Ammon's horn (tissue), 1 donor: ENCODE measurements around the gene PTPN7.
"Not testable (repeated sequence)": the region's sequence is repeated elsewhere in the genome, so short reads cannot be mapped to it uniquely, and the experiment has no call there.

Source experiments
- DNase-seq: peaks from one replicate; pipeline ENCODE4 v3.0.0-alpha.2; 2016; ENCODE audit warnings: low spot score

The PTPN7 gene

GRCh38 chr1:202167054-202167453 lies 6.7 kb upstream of the PTPN7 start:
- DNase-seq: not testable (repeated sequence)

GRCh38 chr1:202165942-202166843 lies 5.8 kb upstream of the PTPN7 start:
- DNase-seq: no peak

- no peak for DNase-seq
These were observed 5.0 kb upstream of the PTPN7 start for GRCh38 chr1:202165267-202165941.

GRCh38 chr1:202164271-202165037 lies 4.1 kb upstream of the PTPN7 start:
- DNase-seq: no peak

GRCh38 chr1:202163281-202164270 lies 3.2 kb upstream of the PTPN7 start:
- no peak for DNase-seq

- no peak for DNase-seq
These were observed 2.2 kb upstream of the PTPN7 start for GRCh38 chr1:202162418-202163280.

GRCh38 chr1:202162047-202162417 lies 1.6 kb upstream of the PTPN7 start:
- DNase-seq: no peak

GRCh38 chr1:202161151-202162046 lies 997 bp upstream of the PTPN7 start:
- peak; percentile 29 for DNase-seq

- DNase-seq: no peak
These were observed 649 bp downstream of the PTPN7 start for GRCh38 chr1:202159534-202160371.

GRCh38 chr1:202158810-202159533 lies 1.4 kb downstream of the PTPN7 start:
- no peak for DNase-seq

- no peak for DNase-seq
These were observed 2.5 kb downstream of the PTPN7 start for GRCh38 chr1:202157945-202158344.

GRCh38 chr1:202156590-202156989 lies 3.8 kb downstream of the PTPN7 start:
- no peak for DNase-seq

GRCh38 chr1:202155478-202156021 lies 4.9 kb downstream of the PTPN7 start:
- DNase-seq: peak; percentile 35

GRCh38 chr1:202154766-202155477 lies 5.5 kb downstream of the PTPN7 start:
- peak; percentile 75 for DNase-seq

- DNase-seq: no peak
These were observed 6.1 kb downstream of the PTPN7 start for GRCh38 chr1:202154148-202154765.

GRCh38 chr1:202153284-202153683 lies 7.1 kb downstream of the PTPN7 start:
- no peak for DNase-seq
